Endothelial cell of umbilical vein (primary cell): Measurements from ENCODE around the gene KLHL21.

ENCODE experiments used
- EZH2 ChIP-seq: IDR thresholded peaks from 2 replicates; pipeline ENCODE4 v1.6.1; 2012; ENCODE audit warnings: borderline replicate concordance, low read depth, mild to moderate bottlenecking, moderate library complexity, low read length, inconsistent platforms; ENCODE audit not compliant: severe bottlenecking
- POLR2A ChIP-seq: IDR thresholded peaks from 2 replicates; pipeline ENCODE4 v1.6.1; 2012; ENCODE audit warnings: low read depth, mild to moderate bottlenecking, control low read depth, low read length
- TF ChIP-seq, protein P1 (sequence below), 2 donors: IDR thresholded peaks; 1 replicate in 1 of 2; 2 replicates in 1 of 2; pipeline ENCODE4 v1.5.1; 2011; ENCODE audit warnings: low read length in 2 of 2, mild to moderate bottlenecking in 2 of 2, moderate library complexity in 2 of 2, control low read depth in 1 of 2, inconsistent platforms in 1 of 2, low read depth in 1 of 2; ENCODE audit not compliant: insufficient read depth in 1 of 2; ENCODE audit errors: extremely low read depth in 1 of 2

DNA sequence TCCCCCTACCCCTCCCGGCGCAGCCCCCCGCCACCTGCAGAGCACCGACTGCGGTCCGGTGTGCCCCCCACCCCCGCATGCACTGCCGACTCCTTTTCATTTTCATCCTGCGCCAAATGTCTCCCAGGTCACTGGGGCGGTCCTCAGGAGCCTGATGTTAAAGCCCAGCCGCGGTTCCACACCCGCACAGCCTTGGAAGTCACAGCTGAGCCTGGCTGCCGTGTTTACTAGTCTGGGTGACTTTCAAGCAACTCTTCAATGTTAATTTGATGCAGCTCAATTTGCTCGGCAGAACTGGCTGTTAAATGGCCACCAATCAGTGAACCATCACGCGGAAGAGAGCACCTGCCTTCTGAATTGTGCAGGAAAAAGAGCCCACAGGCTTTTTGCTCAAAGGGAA is 49.2 kb upstream of the KLHL21 start:
- TF ChIP-seq POLR2A (no peak), EZH2 (no peak)
- TF ChIP-seq, protein P1, sequence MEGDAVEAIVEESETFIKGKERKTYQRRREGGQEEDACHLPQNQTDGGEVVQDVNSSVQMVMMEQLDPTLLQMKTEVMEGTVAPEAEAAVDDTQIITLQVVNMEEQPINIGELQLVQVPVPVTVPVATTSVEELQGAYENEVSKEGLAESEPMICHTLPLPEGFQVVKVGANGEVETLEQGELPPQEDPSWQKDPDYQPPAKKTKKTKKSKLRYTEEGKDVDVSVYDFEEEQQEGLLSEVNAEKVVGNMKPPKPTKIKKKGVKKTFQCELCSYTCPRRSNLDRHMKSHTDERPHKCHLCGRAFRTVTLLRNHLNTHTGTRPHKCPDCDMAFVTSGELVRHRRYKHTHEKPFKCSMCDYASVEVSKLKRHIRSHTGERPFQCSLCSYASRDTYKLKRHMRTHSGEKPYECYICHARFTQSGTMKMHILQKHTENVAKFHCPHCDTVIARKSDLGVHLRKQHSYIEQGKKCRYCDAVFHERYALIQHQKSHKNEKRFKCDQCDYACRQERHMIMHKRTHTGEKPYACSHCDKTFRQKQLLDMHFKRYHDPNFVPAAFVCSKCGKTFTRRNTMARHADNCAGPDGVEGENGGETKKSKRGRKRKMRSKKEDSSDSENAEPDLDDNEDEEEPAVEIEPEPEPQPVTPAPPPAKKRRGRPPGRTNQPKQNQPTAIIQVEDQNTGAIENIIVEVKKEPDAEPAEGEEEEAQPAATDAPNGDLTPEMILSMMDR (IDR thresholded peaks at IDR 0.05; ENCODE audit: extremely low read depth in 1 of 2, insufficient read depth in 1 of 2, low read depth in 1 of 2, low read length in 2 of 2): no peak
